Measurements from ENCODE around the gene COLEC12.

Gene COLEC12

GRCh38 chr18:354471-354870, 146.0 kb downstream of the COLEC12 start:
- no peak for DNase-seq

- no peak for DNase-seq
These were observed 146.5 kb downstream of the COLEC12 start for GRCh38 chr18:354003-354402.

- DNase-seq = no peak
These were observed 148.1 kb downstream of the COLEC12 start for GRCh38 chr18:352438-352837.

- DNase-seq = no peak
These were observed 149.4 kb downstream of the COLEC12 start for GRCh38 chr18:350953-351572.

GRCh38 chr18:346600-346999, 153.9 kb downstream of the COLEC12 start:
- no peak for DNase-seq

- no peak for DNase-seq
These were observed 159.4 kb downstream of the COLEC12 start for GRCh38 chr18:341102-341501.

- no peak for DNase-seq
These were observed 160.5 kb downstream of the COLEC12 start for GRCh38 chr18:340044-340443.

GRCh38 chr18:339200-339599, 161.3 kb downstream of the COLEC12 start:
- DNase-seq = no peak

- DNase-seq = no peak
These were observed 163.8 kb downstream of the COLEC12 start for GRCh38 chr18:336713-337112.

GRCh38 chr18:335733-336132, 164.8 kb downstream of the COLEC12 start:
- no peak for DNase-seq

GRCh38 chr18:334575-335132, 165.8 kb downstream of the COLEC12 start:
- DNase-seq = no peak

- DNase-seq = no peak
These were observed 167.6 kb downstream of the COLEC12 start for GRCh38 chr18:332721-333510.

GRCh38 chr18:332007-332406, 168.5 kb downstream of the COLEC12 start:
- DNase-seq = no peak

GRCh38 chr18:331221-331821, 169.2 kb downstream of the COLEC12 start:
- DNase-seq = no peak

GRCh38 chr18:328928-329327, 171.6 kb downstream of the COLEC12 start:
- no peak for DNase-seq

- DNase-seq = no peak
These were observed 173.7 kb downstream of the COLEC12 start for GRCh38 chr18:326846-327245.

- DNase-seq = peak in 1 of 2 donors; percentile 33
These were observed 177.3 kb downstream of the COLEC12 start for GRCh38 chr18:323253-323622.

- no peak for DNase-seq
These were observed 178.5 kb downstream of the COLEC12 start for GRCh38 chr18:321865-322467.

- no peak for DNase-seq
These were observed 180.3 kb downstream of the COLEC12 start for GRCh38 chr18:320155-320554.

GRCh38 chr18:319720-320119, 180.8 kb downstream of the COLEC12 start:
- DNase-seq = no peak

GRCh38 chr18:318791-319291, 181.7 kb downstream of the COLEC12 start:
- no peak for DNase-seq

GRCh38 chr18:317618-318017, 182.9 kb downstream of the COLEC12 start:
- no peak for DNase-seq

GRCh38 chr18:316393-316792, 184.1 kb downstream of the COLEC12 start:
- DNase-seq = no peak

All from bone marrow (tissue), 2 donors.